HepG2 (cell line): ENCODE measurements around the gene QRICH2. TPM values are rescaled to one million over a fixed set of nuclear protein-coding genes. Genes with fewer than 3 reads are reported as not detected.

Experiments
- ATAC-seq: fragments of 200-7000 bp; cut with Tn5 transposase; 3 replicates; pipeline ENCODE4 v1.9.1; 2020; ENCODE audit warnings: mild to moderate bottlenecking, moderate library complexity
- BruUV-seq: library from RNA; stranded (reverse); fragments of 400-500 nt; replicated peaks from 2 replicates; lab custom pipeline; 2021; lab: Mats Ljungman, UMichigan
- CTCF ChIA-PET: fragments of 300-600 bp; formaldehyde crosslinking; extraction: SDS; loops from one replicate; lab custom pipeline; 2021; ENCODE audit warnings: low total read pairs, inconsistent platforms, low intra/inter-chr PET ratio; lab: Yijun Ruan, JAX
- POLR2A ChIA-PET: fragments of 350-600 bp; sonication (Branson Sonifier 250); formaldehyde crosslinking; loops from one replicate; lab custom pipeline; 2020; ENCODE audit warnings: antibody characterized with exemption, inconsistent platforms; lab: Yijun Ruan, JAX
- DNase-seq: peaks from one replicate; pipeline ENCODE4 v3.0.0-alpha.2; 2015; ENCODE audit warnings: low spot score
- FAIRE-seq: peaks from 3 replicates; lab custom pipeline; 2011; peaks lifted over from hg19 to GRCh38; lab: Jason Lieb, UNC
- H2AFZ ChIP-seq: one replicate; pipeline ENCODE4 v1.6.1; 2011; ENCODE audit warnings: low read length, inconsistent platforms
- H3K27ac ChIP-seq: fragments of 300-600 bp; 3 replicates; pipeline ENCODE4 v1.8.0; 2011; ENCODE audit warnings: mixed run types, mild to moderate bottlenecking, mixed read lengths, low read length, inconsistent platforms; ENCODE audit not compliant: insufficient read depth; ENCODE audit errors: extremely low read length
- H3K27me3 ChIP-seq, 2 experiments: fragments of 200-600 bp in 1 of 2; 2 replicates in 1 of 2; 3 replicates in 1 of 2; pipeline versions ENCODE4 v1.6.0 to v1.8.0; 2011; ENCODE audit warnings: low read length in 2 of 2, mild to moderate bottlenecking in 2 of 2, moderate library complexity in 2 of 2, inconsistent platforms in 1 of 2; ENCODE audit not compliant: insufficient read depth in 2 of 2, control insufficient read depth in 1 of 2
- H3K36me3 ChIP-seq, 2 experiments: fragments of 200-600 bp in 1 of 2; replicated peaks in 1 of 2; 2 replicates in 1 of 2; 3 replicates in 1 of 2; pipeline versions ENCODE4 v1.5.1 to v1.8.0; 2011; ENCODE audit warnings: low read length in 2 of 2, inconsistent platforms in 1 of 2; ENCODE audit not compliant: insufficient read depth in 2 of 2, control insufficient read depth in 1 of 2
- H3K4me1 ChIP-seq: 2 replicates; pipeline ENCODE4 v1.5.1; 2012; ENCODE audit warnings: low read length, inconsistent platforms; ENCODE audit not compliant: insufficient read depth
- H3K4me2 ChIP-seq: 2 replicates; pipeline ENCODE4 v1.6.0; 2011; ENCODE audit warnings: low read depth, low read length, inconsistent platforms
- H3K4me3 ChIP-seq, 3 experiments: fragments of 200-600 bp in 1 of 3; sonication (generic), shearing (Covaris generic) in 1 of 3; replicated peaks in 1 of 3; 2 replicates each; pipeline ENCODE4 v1.5.1; 2011 to 2016; ENCODE audit warnings: low read length in 3 of 3, inconsistent platforms in 2 of 3, low read depth in 2 of 3, mild to moderate bottlenecking in 2 of 3, control low read depth in 1 of 3, mixed read lengths in 1 of 3; ENCODE audit not compliant: insufficient read depth in 1 of 3
- H3K79me2 ChIP-seq: one replicate; pipeline ENCODE4 v1.6.1; 2011; ENCODE audit warnings: low read length, inconsistent platforms; ENCODE audit not compliant: insufficient read depth
- H3K9ac ChIP-seq: 2 replicates; pipeline ENCODE4 v1.6.0; 2011; ENCODE audit warnings: mild to moderate bottlenecking, low read depth, low read length, inconsistent platforms; ENCODE audit not compliant: insufficient read depth
- H3K9me3 ChIP-seq: 2 replicates; pipeline ENCODE4 v1.5.1; 2012; ENCODE audit warnings: mild to moderate bottlenecking, low read length
- H4K20me1 ChIP-seq: 2 replicates; pipeline ENCODE4 v1.6.0; 2011; ENCODE audit warnings: inconsistent platforms, mild to moderate bottlenecking, low read length, moderate library complexity; ENCODE audit not compliant: insufficient read depth
- BCLAF1 ChIP-seq: fragments of 450-650 bp; IDR thresholded peaks from 2 replicates; pipeline ENCODE4 v1.6.1; 2017; ENCODE audit warnings: mild to moderate bottlenecking
- FOXC1 ChIP-seq: sonication (generic); formaldehyde crosslinking; IDR thresholded peaks from 2 replicates; pipeline ENCODE4 v1.8.0; 2022; ENCODE audit warnings: mild to moderate bottlenecking, missing genetic modification reagents, borderline replicate concordance
- MEF2D ChIP-seq: sonication (generic); formaldehyde crosslinking; IDR thresholded peaks from 2 replicates; pipeline ENCODE4 v1.5.1; 2020; ENCODE audit warnings: mild to moderate bottlenecking, missing genetic modification reagents
- NONO ChIP-seq, 2 experiments: fragments of 450-650 bp in 1 of 2; sonication (generic) in 1 of 2; formaldehyde crosslinking in 1 of 2; IDR thresholded peaks in 1 of 2; conservative IDR thresholded peaks in 1 of 2; 2 replicates each; pipeline versions ENCODE4 v1.6.1 to v1.8.0; 2017 to 2022; ENCODE audit warnings: mild to moderate bottlenecking in 1 of 2, missing genetic modification reagents in 1 of 2, moderate library complexity in 1 of 2
- PAF1 ChIP-seq: IDR thresholded peaks from 2 replicates; pipeline ENCODE4 v1.6.1; 2016; ENCODE audit warnings: missing genetic modification reagents, missing compliant biosample characterization
- THAP11 ChIP-seq: IDR thresholded peaks from 2 replicates; pipeline ENCODE4 v1.6.1; 2016; ENCODE audit warnings: missing biosample characterization, missing genetic modification reagents
- YY1 ChIP-seq: IDR thresholded peaks from 2 replicates; pipeline ENCODE4 v1.6.1; 2011; ENCODE audit warnings: low read length, low read depth, moderate library complexity, mild to moderate bottlenecking; ENCODE audit not compliant: insufficient read depth, insufficient replicate concordance
- ZNF3 ChIP-seq: IDR thresholded peaks from 2 replicates; pipeline ENCODE4 v1.7.0; 2017; ENCODE audit warnings: inconsistent platforms
- ZNF317 ChIP-seq: sonication (generic); formaldehyde crosslinking; IDR thresholded peaks from 2 replicates; pipeline ENCODE4 v1.5.0; 2020; ENCODE audit warnings: mild to moderate bottlenecking, missing genetic modification reagents
- ZNF710 ChIP-seq: sonication (generic); formaldehyde crosslinking; IDR thresholded peaks from 2 replicates; pipeline ENCODE4 v1.5.0; 2020; ENCODE audit warnings: mild to moderate bottlenecking, missing genetic modification reagents, borderline replicate concordance
- ZNF713 ChIP-seq: sonication (generic); formaldehyde crosslinking; IDR thresholded peaks from 2 replicates; pipeline ENCODE4 v1.4.0; 2020; ENCODE audit warnings: mild to moderate bottlenecking, missing genetic modification reagents
- WGBS: methylation state at CpG from one replicate; pipeline ENCODE4 v1.1.6; 2017; ENCODE audit warnings: low lambda C conversion rate; 5-methylcytosine and 5-hydroxymethylcytosine counted together
- in situ Hi-C: cut with HindIII; loops from 2 replicates; pipeline ENCODE4 v1.10.0; 2017; ENCODE audit warnings: low pct_unique_long_range_greater_than_20kb; ENCODE audit not compliant: extremely low pct_ligation_motif_present
- intact Hi-C: fragments of 100-400 bp; cut with micrococcal nuclease; formaldehyde crosslinking; loops from one replicate; pipeline ENCODE4 v1.10.0; 2022; ENCODE audit not compliant: unreplicated experiment
- polyA plus RNA-seq, 8 experiments: library from polyadenylated mRNA; depleted of rRNA in 3 of 8; stranded (reverse) in 7 of 8; unstranded in 1 of 8; fragments of >200 nt; fragmentation: Illumina TruSeq in 4 of 8; extraction: Trizol in 4 of 8; gene quantifications; 2 replicates each; pipeline versions ENCODE4 v1.2.1 to v1.2.3, GENCODE V29; 2011 to 2016; ENCODE audit warnings: low read depth in 4 of 8, missing spikeins in 1 of 8, mixed read lengths in 1 of 8; ENCODE audit not compliant: insufficient read depth in 1 of 8
- total RNA-seq, 5 experiments: library from RNA; depleted of rRNA; stranded (reverse); fragments of >200 nt; fragmentation: Illumina TruSeq; extraction: Trizol; gene quantifications; 2 replicates each; pipeline ENCODE4 v1.2.3, GENCODE V29; 2016; ENCODE audit warnings: low read depth in 1 of 5

The QRICH2 gene
- total and polyA plus RNA-seq, 2 of the 13 experiments (the other 11 are each of a cell fraction or from before 2014, with no cell fraction given), result 3.7 to 5.7 TPM

GRCh38 chr17:76281573-76282371, 26.3 kb downstream of the QRICH2 start (continued):
- TF ChIP-seq NONO (IDR thresholded peaks at IDR 0.05) (no peak), NONO (CRISPR knock-in tag; conservative IDR thresholded peaks at IDR 0.05) (peak; percentile 48; the same call in 1 of the 2 replicates), BCLAF1 (no peak), FOXC1 (CRISPR knock-in tag) (0 out of 2 replicates have a peak, but pooled peaks have one; percentile 45), THAP11 (CRISPR knock-in tag) (no peak), PAF1 (CRISPR knock-in tag) (peak; percentile 49; the same call in 1 of the 2 replicates)

GRCh38 chr17:76280650-76281049, 27.4 kb downstream of the QRICH2 start:
- ATAC-seq (no peak), DNase-seq (no peak), FAIRE-seq (no peak)
- H3K9ac ChIP-seq, result no peak overlapping the region
- no peaks in the 10 kb centered on the region for H3K36me3 ChIP-seq
- no peak overlapping the region for H2AFZ ChIP-seq
- H4K20me1 ChIP-seq, result no peaks in the 10 kb centered on the region
- no peak for TF ChIP-seq YY1
- no peak for TF ChIP-seq ZNF713
- no peak for TF ChIP-seq ZNF3
- no peak for TF ChIP-seq ZNF710 (CRISPR knock-in tag)
- no peak for TF ChIP-seq ZNF317 (CRISPR knock-in tag)
- TF ChIP-seq MEF2D, result no peak
- H3K79me2 ChIP-seq, result no peaks in the 10 kb centered on the region
- no peaks in the 10 kb centered on the region for H3K27me3 ChIP-seq
- no peaks in the 10 kb centered on the region for H3K9me3 ChIP-seq
- H3K4me1 ChIP-seq, result peaks cover 25% of the 10 kb centered on the region
- ChIA-PET POLR2A (interaction anchor here (1.0 to 1.7 kb wide), 5 partner anchors 9 to 160 kb away, joined by 3 to 8 read pairs (median 3); partner anchors contain the start of gene UBALD2), CTCF (no interaction called here)
- in situ Hi-C loops (loop anchor here (10.0 kb wide), 1 partner anchor 96 kb away; no protein-coding TSS in a partner anchor), intact Hi-C loops (no loop called here)
- no peak overlapping the region for H3K4me3 ChIP-seq
- no TSS peak for BruUV-seq
- H3K4me2 ChIP-seq, result no peak overlapping the region
- 78% methylated on average over 15 of the region's 15 CpGs for WGBS
- H3K27ac ChIP-seq, result no peak overlapping the region
